Ishikawa (cell line): Measurements from ENCODE around the gene GDPD4.

Experiments used
- CEBPB ChIP-seq: IDR thresholded peaks from 2 replicates; pipeline ENCODE4 v1.6.1; 2012
- CREB1 ChIP-seq: IDR thresholded peaks from 2 replicates; pipeline ENCODE4 v1.6.1; 2012; ENCODE audit warnings: low read depth
- EGR1 ChIP-seq: IDR thresholded peaks from 2 replicates; pipeline ENCODE4 v1.6.1; 2012
- EP300 ChIP-seq: IDR thresholded peaks from 2 replicates; pipeline ENCODE4 v1.6.1; 2012; ENCODE audit warnings: borderline replicate concordance
- FOXM1 ChIP-seq: IDR thresholded peaks from 2 replicates; pipeline ENCODE4 v1.6.1; 2012; ENCODE audit warnings: low read depth, borderline replicate concordance
- NFIC ChIP-seq: IDR thresholded peaks from 2 replicates; pipeline ENCODE4 v1.6.1; 2012
- RAD21 ChIP-seq: IDR thresholded peaks from 2 replicates; pipeline ENCODE4 v1.6.1; 2012; ENCODE audit warnings: low read depth
- REST ChIP-seq: IDR thresholded peaks from 2 replicates; pipeline ENCODE4 v1.6.1; 2012; ENCODE audit warnings: low read depth, mild to moderate bottlenecking
- TAF1 ChIP-seq: IDR thresholded peaks from 2 replicates; pipeline ENCODE4 v1.6.1; 2012; ENCODE audit warnings: low read depth, mild to moderate bottlenecking
- TCF12 ChIP-seq: IDR thresholded peaks from 2 replicates; pipeline ENCODE4 v1.6.1; 2012; ENCODE audit warnings: low read depth
- TEAD4 ChIP-seq: IDR thresholded peaks from 2 replicates; pipeline ENCODE4 v1.6.1; 2012
- USF1 ChIP-seq: IDR thresholded peaks from 2 replicates; pipeline ENCODE4 v1.6.1; 2012
- YY1 ChIP-seq: IDR thresholded peaks from 2 replicates; pipeline ENCODE4 v1.6.1; 2012; ENCODE audit warnings: low read depth
- ZBTB7A ChIP-seq: IDR thresholded peaks from 2 replicates; pipeline ENCODE4 v1.6.1; 2012; ENCODE audit warnings: low read depth
- TF ChIP-seq, protein P1 (sequence below): IDR thresholded peaks from 2 replicates; pipeline ENCODE4 v1.6.1; 2012

The GDPD4 gene

GRCh38 chr11:77188633-77189491 lies 112.6 kb downstream of the GDPD4 start:
- TF ChIP-seq EP300 = no peak
- no peak for TF ChIP-seq TCF12
- no peak for TF ChIP-seq EGR1
- no peak for TF ChIP-seq USF1

DNA sequence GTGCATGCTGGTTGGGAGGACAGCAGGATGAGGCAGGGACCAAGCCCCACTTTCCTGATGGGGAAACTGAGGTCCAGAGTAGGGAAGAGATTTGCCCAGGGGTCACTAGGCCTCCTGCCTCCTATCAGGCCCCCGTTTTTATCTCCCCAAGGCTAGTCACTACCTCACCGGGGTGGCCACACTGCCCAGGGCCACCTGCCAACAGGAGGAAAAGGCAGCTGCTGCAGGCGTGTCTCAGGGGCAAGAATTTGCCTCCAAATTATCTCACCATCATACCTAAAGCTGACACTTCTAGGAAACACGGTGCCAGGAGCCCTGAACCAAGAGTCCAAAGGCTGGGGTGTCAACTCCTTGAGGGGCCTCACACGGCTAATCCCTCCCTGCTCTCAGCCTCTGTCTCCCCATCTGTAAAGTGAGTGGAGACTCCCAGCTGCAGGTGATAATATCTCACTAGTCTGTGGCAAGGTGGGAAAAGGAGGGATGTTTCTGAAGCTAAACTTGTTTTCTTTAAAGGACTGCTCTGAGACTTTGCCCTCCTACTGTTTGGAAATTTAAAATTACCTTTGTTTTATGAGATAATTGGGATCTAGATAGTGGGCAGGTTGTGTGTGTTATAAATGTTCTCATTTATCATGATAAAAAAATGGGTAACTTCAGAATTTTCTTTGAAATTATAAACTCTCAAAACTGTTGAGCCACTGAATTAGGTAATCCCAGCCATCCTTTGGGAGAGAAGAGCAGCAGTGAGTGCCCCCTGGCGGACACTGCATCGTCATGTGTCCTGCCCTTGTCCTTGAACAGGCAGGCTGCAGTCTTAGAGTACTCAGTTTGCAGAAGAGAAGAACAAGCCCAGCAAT lies 113.5 kb downstream of the GDPD4 start:
- TF ChIP-seq NFIC (no peak), TEAD4 (no peak), RAD21 (peak; percentile 89), USF1 (peak; percentile 24; the same call in 1 of the 2 replicates)

GRCh38 chr11:77187111-77187750 lies 114.3 kb downstream of the GDPD4 start:
- TF ChIP-seq REST (no peak), TEAD4 (no peak), NFIC (no peak), TCF12 (no peak), TAF1 (no peak), RAD21 (no peak), EGR1 (no peak), ZBTB7A (no peak), EP300 (no peak), FOXM1 (no peak), CEBPB (no peak), YY1 (no peak), CREB1 (no peak), USF1 (no peak)
- TF ChIP-seq, protein P1, sequence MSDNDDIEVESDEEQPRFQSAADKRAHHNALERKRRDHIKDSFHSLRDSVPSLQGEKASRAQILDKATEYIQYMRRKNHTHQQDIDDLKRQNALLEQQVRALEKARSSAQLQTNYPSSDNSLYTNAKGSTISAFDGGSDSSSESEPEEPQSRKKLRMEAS = no peak

DNA sequence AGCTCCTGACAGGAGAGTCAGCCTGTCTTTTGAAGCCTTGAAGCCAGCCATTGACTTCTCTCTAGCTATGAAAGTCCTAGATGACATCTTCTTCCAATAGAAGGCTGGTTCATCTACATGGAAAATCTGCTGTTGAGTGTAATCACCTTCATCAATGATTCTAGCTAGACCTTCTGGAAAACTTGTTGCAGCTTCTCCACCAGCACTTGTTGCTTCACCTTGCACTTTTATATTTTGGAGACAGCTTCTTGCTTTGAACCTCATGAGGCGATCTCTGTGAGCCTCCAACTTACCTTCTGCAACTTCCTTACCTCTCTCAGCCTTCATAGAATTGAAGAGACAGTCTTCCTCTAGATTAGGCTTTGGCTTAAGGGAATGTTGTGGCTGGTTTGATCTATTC lies 115.2 kb downstream of the GDPD4 start:
- TF ChIP-seq, protein P1 = no peak
- TF ChIP-seq CEBPB = no peak
- no peak for TF ChIP-seq CREB1
- no peak for TF ChIP-seq NFIC
- TF ChIP-seq TAF1 = no peak
- TF ChIP-seq TEAD4 = no peak
- TF ChIP-seq EP300 = no peak
- no peak for TF ChIP-seq EGR1
- TF ChIP-seq USF1 = no peak
- no peak for TF ChIP-seq TCF12
- TF ChIP-seq RAD21 = no peak
- no peak for TF ChIP-seq ZBTB7A
- no peak for TF ChIP-seq YY1
- no peak for TF ChIP-seq FOXM1
- TF ChIP-seq REST = no peak
